Breast epithelium (tissue), 4 donors: ENCODE data around the gene ADAMTS19. TPM values are rescaled to one million over a fixed set of nuclear protein-coding genes. Genes with fewer than 3 reads are reported as not detected.

ENCODE experiments used
- DNase-seq, 2 donors: peaks; one replicate each; pipeline ENCODE4 v3.0.0-alpha.2; 2019; ENCODE audit warnings: low spot score in 2 of 2
- H3K27ac ChIP-seq, 2 donors: fragments of 200-600 bp; sonication (generic) in 1 of 2; one replicate each; pipeline ENCODE4 v1.5.1; 2016 to 2019; ENCODE audit warnings: mild to moderate bottlenecking in 1 of 2
- H3K27me3 ChIP-seq, 2 donors: fragments of 200-600 bp; sonication (generic) in 1 of 2; one replicate each; pipeline versions ENCODE4 v1.5.1 to v1.6.0; 2017 to 2019; ENCODE audit warnings: control low read depth in 1 of 2, mild to moderate bottlenecking in 1 of 2
- H3K36me3 ChIP-seq: fragments of 200-600 bp; one replicate; pipeline ENCODE4 v1.5.1; 2019
- H3K4me1 ChIP-seq, 2 donors: fragments of 200-600 bp; sonication (generic); one replicate each; pipeline ENCODE4 v1.5.1; 2016 to 2019; ENCODE audit warnings: control low read depth in 1 of 2
- H3K4me3 ChIP-seq, 3 donors: fragments of 200-600 bp; sonication (generic); 1 replicate in 2 of 3; 2 replicates in 1 of 3; pipeline ENCODE4 v1.5.1; 2016 to 2019; ENCODE audit warnings: mild to moderate bottlenecking in 3 of 3, moderate library complexity in 2 of 3
- H3K9me3 ChIP-seq, 2 donors: fragments of 200-600 bp; sonication (generic) in 1 of 2; one replicate each; pipeline ENCODE4 v1.5.1; 2016 to 2019; ENCODE audit warnings: control low read depth in 1 of 2
- CTCF ChIP-seq, 3 donors: fragments of 450-650 bp; IDR thresholded peaks; one replicate each; pipeline ENCODE4 v1.5.1; 2016 to 2017; ENCODE audit warnings: antibody characterized with exemption in 3 of 3, mild to moderate bottlenecking in 3 of 3, moderate library complexity in 3 of 3
- POLR2A ChIP-seq: fragments of 450-650 bp; IDR thresholded peaks from one replicate; pipeline ENCODE4 v1.6.1; 2016; ENCODE audit warnings: antibody characterized with exemption, mild to moderate bottlenecking, moderate library complexity
- POLR2AphosphoS5 ChIP-seq, 3 donors: sonication (generic); formaldehyde crosslinking; IDR thresholded peaks; one replicate each; pipeline ENCODE4 v1.6.1; 2017; ENCODE audit warnings: antibody characterized with exemption in 3 of 3
- intact Hi-C: fragments of 100-400 bp; cut with DNase I; formaldehyde crosslinking; loops from one replicate; pipeline ENCODE4 v1.15.1; 2023; ENCODE audit warnings: low total_unique reads
- total RNA-seq, 3 donors: library from RNA; depleted of rRNA; stranded (reverse); fragments of >200 nt; gene quantifications; one replicate each; pipeline ENCODE4 v1.1.0, GENCODE V29; 2016

ADAMTS19 gene
- total RNA-seq, 3 donors from 2014 or later: 0.29 to 0.98 TPM; not detected in 1

- H3K36me3 ChIP-seq: no peaks in the 10 kb centered on the region
- H3K4me1 ChIP-seq: no peaks in the 10 kb centered on the region
- H3K9me3 ChIP-seq: no peaks in the 10 kb centered on the region
- intact Hi-C loops: no loop called here
- TF ChIP-seq POLR2A (no peak), POLR2AphosphoS5 (IDR thresholded peaks at IDR 0.05) (no peak), CTCF (IDR thresholded peaks at IDR 0.05) (no peak)
- H3K4me3 ChIP-seq: no peak overlapping the region
- no peaks in the 10 kb centered on the region for H3K27me3 ChIP-seq
- DNase-seq: no peak
- no peak overlapping the region for H3K27ac ChIP-seq
Observed at GRCh38 chr5:129476751-129477150, 16.7 kb downstream of the ADAMTS19 start.

- intact Hi-C loops: no loop called here
- Histone ChIP-seq H3K9me3 (no peaks in the 10 kb centered on the region), H3K4me1 (no peaks in the 10 kb centered on the region), H3K36me3 (no peaks in the 10 kb centered on the region), H3K27me3 (no peaks in the 10 kb centered on the region), H3K4me3 (no peak overlapping the region), H3K27ac (no peak overlapping the region)
- no peak for TF ChIP-seq POLR2AphosphoS5 (IDR thresholded peaks at IDR 0.05)
- TF ChIP-seq CTCF (IDR thresholded peaks at IDR 0.05): no peak
- TF ChIP-seq POLR2A: no peak
- DNase-seq: no peak
Observed at GRCh38 chr5:129477532-129477931, 17.4 kb downstream of the ADAMTS19 start.

- Histone ChIP-seq H3K4me1 (no peaks in the 10 kb centered on the region), H3K4me3 (no peak overlapping the region), H3K36me3 (no peaks in the 10 kb centered on the region), H3K27me3 (no peaks in the 10 kb centered on the region), H3K9me3 (no peaks in the 10 kb centered on the region), H3K27ac (no peak overlapping the region)
- no peak for DNase-seq
- intact Hi-C loops: no loop called here
- TF ChIP-seq POLR2A (no peak), POLR2AphosphoS5 (IDR thresholded peaks at IDR 0.05) (no peak), CTCF (IDR thresholded peaks at IDR 0.05) (no peak)
Observed at GRCh38 chr5:129481161-129481560, 21.1 kb downstream of the ADAMTS19 start.

- no peaks in the 10 kb centered on the region for H3K27me3 ChIP-seq
- H3K27ac ChIP-seq: no peak overlapping the region
- DNase-seq: no peak
- intact Hi-C loops: no loop called here
- H3K36me3 ChIP-seq: no peaks in the 10 kb centered on the region
- no peak overlapping the region for H3K4me3 ChIP-seq
- H3K9me3 ChIP-seq: no peaks in the 10 kb centered on the region
- TF ChIP-seq CTCF (IDR thresholded peaks at IDR 0.05) (no peak), POLR2A (no peak), POLR2AphosphoS5 (IDR thresholded peaks at IDR 0.05) (no peak)
- H3K4me1 ChIP-seq: no peaks in the 10 kb centered on the region
Observed at GRCh38 chr5:129496421-129496820, 36.3 kb downstream of the ADAMTS19 start.

DNA sequence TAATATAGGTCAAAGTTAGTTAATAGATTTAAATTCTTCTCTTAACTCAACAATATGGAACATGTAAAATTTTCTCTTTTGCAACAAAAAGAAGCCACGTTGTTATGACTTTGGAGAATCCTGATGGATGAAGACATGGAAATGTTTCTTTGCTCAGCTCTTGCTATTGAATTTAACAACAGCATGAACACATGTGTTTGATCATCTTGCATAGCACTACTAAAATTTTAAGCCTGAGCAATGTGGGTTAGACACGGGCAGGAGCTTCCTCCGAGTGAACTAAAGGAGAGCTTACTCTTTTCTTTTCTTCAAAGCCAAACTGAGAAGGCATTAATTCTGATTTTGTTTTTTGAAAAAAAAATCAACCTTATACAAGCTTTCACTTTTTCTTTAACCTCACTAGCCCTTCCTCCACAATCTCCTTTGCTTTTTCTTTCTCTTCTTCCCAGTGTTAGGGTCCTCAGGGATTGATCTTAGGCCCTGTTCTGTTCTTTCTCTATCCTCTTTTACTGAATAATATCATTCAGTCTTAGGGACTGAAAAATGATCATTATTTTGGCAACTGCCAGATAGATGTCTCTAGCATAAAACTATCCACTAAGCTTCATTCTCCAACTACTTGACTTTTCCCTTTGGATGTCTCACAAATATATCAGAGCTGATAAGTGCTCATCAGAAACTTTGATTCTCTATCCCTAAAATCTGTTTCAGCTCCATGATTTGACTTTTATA, 36.9 kb downstream of the ADAMTS19 start:
- no peak for TF ChIP-seq CTCF (IDR thresholded peaks at IDR 0.05)
- no peak for TF ChIP-seq POLR2A
- TF ChIP-seq POLR2AphosphoS5 (IDR thresholded peaks at IDR 0.05): no peak

More for the DNA sequence above, 36.9 kb downstream of the ADAMTS19 start:
- no peak overlapping the region for H3K27ac ChIP-seq
- H3K9me3 ChIP-seq: no peaks in the 10 kb centered on the region
- no peaks in the 10 kb centered on the region for H3K36me3 ChIP-seq
- no peaks in the 10 kb centered on the region for H3K27me3 ChIP-seq
- intact Hi-C loops: no loop called here
- no peak for DNase-seq
- H3K4me3 ChIP-seq: no peak overlapping the region
- H3K4me1 ChIP-seq: no peaks in the 10 kb centered on the region
